Thyroid gland (tissue), 4 donors: ENCODE measurements around the gene ADCYAP1R1. TPM values are rescaled to one million over a fixed set of nuclear protein-coding genes. Genes with fewer than 3 reads are reported as not detected.

Source experiments
- DNase-seq, 2 donors: peaks; one replicate each; pipeline ENCODE4 v3.0.0-alpha.2; 2019
- H3K27ac ChIP-seq, 3 donors: fragments of 200-600 bp; sonication (generic); 1 replicate in 2 of 3; 2 replicates in 1 of 3; pipeline ENCODE4 v1.5.1; 2016 to 2019; ENCODE audit warnings: mild to moderate bottlenecking in 1 of 3, moderate library complexity in 1 of 3
- H3K27me3 ChIP-seq: fragments of 200-600 bp; sonication (generic); one replicate; pipeline ENCODE4 v1.5.1; 2019
- H3K36me3 ChIP-seq, 2 donors: fragments of 200-600 bp; sonication (generic); one replicate each; pipeline ENCODE4 v1.5.1; 2016 to 2019
- H3K4me1 ChIP-seq, 2 donors: fragments of 200-600 bp; sonication (generic); one replicate each; pipeline ENCODE4 v1.5.1; 2017 to 2019
- H3K4me3 ChIP-seq, 3 donors: fragments of 200-600 bp; sonication (generic); replicated peaks in 1 of 3; 1 replicate in 2 of 3; 2 replicates in 1 of 3; pipeline ENCODE4 v1.5.1; 2016; ENCODE audit warnings: mild to moderate bottlenecking in 1 of 3
- H3K9me3 ChIP-seq: fragments of 200-600 bp; sonication (generic); one replicate; pipeline ENCODE4 v1.5.1; 2017
- POLR2A ChIP-seq, 2 donors: fragments of 450-650 bp; IDR thresholded peaks; one replicate each; pipeline ENCODE4 v1.6.1; 2017; ENCODE audit warnings: antibody characterized with exemption in 2 of 2, mild to moderate bottlenecking in 2 of 2, moderate library complexity in 1 of 2
- whole genome bisulfite sequencing, 2 donors: methylation state at CpG; one replicate each; pipeline ENCODE4 v1.1.5; 2017; 5-methylcytosine and 5-hydroxymethylcytosine counted together
- intact Hi-C: fragments of 100-400 bp; cut with DNase I; formaldehyde crosslinking; loops from one replicate; pipeline ENCODE4 v1.15.1; 2023
- total RNA-seq, 4 donors: library from RNA; depleted of rRNA; stranded (reverse); fragments of >200 nt; gene quantifications; one replicate each; pipeline ENCODE4 v1.2.3, GENCODE V29; 2016
- TF ChIP-seq, protein P1 (sequence below), 6 experiments: fragments of 200-600 bp in 3 of 6; fragments of 450-650 bp in 3 of 6; sonication (generic) in 3 of 6; IDR thresholded peaks; one replicate each; pipeline ENCODE4 v1.5.1; 2016 to 2019; ENCODE audit warnings: antibody characterized with exemption in 6 of 6, mild to moderate bottlenecking in 2 of 6, inconsistent platforms in 1 of 6, moderate library complexity in 1 of 6

ADCYAP1R1 gene
- total RNA-seq, 4 donors from 2014 or later, result 0.27 to 4.6 (median 2.5) TPM

DNA sequence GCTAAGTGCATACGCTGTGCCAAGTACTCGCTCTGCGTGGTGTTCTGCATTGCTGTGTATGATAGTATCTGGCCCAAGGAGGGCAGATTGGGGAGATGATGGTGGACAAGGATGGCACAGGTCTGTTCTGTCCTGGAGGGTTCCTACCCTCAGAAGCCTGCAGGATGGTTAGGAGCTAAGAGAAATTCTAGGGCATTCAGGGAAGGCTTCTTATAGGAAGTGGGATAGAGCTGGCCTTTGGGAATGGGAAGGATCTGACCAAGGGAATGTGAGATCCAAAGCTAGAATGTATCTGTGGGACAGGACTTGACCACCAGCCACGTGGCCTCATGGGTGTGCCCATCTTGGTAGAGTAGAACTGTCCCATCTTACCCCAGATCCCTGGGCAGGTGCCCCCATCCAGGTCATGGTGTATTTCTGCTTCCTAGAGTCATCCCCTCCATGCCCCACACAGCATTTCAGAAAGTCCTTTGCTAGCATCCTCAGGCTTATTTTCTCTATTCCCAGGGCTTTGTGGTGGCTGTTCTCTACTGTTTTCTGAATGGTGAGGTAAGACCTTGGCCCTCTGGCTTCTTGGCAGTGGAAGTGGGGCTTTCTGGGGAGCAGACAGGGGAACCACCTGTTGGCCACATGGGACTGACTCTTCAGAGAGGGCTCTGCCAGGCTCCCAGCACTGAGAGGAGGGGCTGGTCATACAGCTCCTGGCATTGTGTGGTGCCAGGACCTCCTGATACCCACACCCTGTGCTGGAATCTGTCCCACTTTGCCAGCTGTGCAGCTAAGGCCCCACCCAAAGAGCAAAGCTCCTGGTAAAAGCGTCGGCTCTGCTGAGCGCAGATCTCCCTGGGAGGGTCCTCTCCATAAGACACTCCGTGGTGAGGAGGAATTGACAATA lies 52.5 kb downstream of the ADCYAP1R1 start:
- no peaks in the 10 kb centered on the region for H3K36me3 ChIP-seq
- no peak for TF ChIP-seq POLR2A (IDR thresholded peaks at IDR 0.05)
- TF ChIP-seq, protein P1, sequence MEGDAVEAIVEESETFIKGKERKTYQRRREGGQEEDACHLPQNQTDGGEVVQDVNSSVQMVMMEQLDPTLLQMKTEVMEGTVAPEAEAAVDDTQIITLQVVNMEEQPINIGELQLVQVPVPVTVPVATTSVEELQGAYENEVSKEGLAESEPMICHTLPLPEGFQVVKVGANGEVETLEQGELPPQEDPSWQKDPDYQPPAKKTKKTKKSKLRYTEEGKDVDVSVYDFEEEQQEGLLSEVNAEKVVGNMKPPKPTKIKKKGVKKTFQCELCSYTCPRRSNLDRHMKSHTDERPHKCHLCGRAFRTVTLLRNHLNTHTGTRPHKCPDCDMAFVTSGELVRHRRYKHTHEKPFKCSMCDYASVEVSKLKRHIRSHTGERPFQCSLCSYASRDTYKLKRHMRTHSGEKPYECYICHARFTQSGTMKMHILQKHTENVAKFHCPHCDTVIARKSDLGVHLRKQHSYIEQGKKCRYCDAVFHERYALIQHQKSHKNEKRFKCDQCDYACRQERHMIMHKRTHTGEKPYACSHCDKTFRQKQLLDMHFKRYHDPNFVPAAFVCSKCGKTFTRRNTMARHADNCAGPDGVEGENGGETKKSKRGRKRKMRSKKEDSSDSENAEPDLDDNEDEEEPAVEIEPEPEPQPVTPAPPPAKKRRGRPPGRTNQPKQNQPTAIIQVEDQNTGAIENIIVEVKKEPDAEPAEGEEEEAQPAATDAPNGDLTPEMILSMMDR (IDR thresholded peaks at IDR 0.05), result no peak
- DNase-seq, result no peak
- H3K27me3 ChIP-seq, result no peaks in the 10 kb centered on the region
- WGBS, 2 donors, result 82 to 95% methylated on average over 4 to 8 of the region's 8 CpGs
- no peak overlapping the region for H3K4me3 ChIP-seq
- intact Hi-C loops, result no loop called here
- H3K4me1 ChIP-seq, result no peaks in the 10 kb centered on the region
- no peaks in the 10 kb centered on the region for H3K9me3 ChIP-seq
- no peak overlapping the region for H3K27ac ChIP-seq

DNA sequence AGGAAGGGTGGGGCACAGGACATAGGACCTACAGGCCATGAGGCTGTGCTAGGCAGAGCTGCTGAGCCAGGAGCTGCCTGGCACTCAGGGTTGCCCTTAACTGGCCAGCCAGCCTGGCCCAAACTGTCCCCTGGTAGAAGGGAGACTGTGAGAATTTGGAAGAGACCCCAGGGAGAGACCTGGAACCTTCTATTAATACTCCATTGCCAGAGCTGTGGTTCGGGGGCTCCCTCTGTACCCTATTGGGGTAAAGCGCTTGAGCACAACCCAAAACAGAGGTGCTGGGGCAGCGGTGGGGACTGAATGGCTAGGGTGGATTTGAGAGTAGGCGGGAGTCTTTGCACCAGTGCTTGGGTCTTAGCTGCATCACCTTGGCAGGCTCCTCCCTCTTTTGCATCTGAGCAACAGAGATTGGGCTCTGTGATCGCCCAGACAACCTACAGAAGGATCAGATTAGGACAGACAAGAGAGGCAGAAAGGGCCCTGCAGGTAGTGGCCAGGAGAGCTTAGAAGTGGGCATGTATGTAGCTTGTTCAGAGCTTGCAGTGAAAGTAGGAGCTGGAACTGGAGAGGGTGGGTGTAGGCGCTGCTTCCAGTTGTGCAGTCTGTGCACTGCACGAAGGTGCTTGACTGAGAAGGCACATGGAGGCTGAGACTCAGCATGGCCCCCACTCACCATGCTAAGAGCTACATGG lies 53.3 kb downstream of the ADCYAP1R1 start:
- H3K9me3 ChIP-seq, result no peaks in the 10 kb centered on the region
- no peak for TF ChIP-seq POLR2A (IDR thresholded peaks at IDR 0.05)
- TF ChIP-seq, protein P1 (IDR thresholded peaks at IDR 0.05), result no peak
- H3K27me3 ChIP-seq, result no peaks in the 10 kb centered on the region
- no peak for DNase-seq
- H3K4me1 ChIP-seq, result no peaks in the 10 kb centered on the region
- 85 to 88% methylated on average over 7 of the region's 7 CpGs for WGBS, 2 donors
- H3K36me3 ChIP-seq, result no peaks in the 10 kb centered on the region
- intact Hi-C loops, result no loop called here
- no peak overlapping the region for H3K27ac ChIP-seq
- no peak overlapping the region for H3K4me3 ChIP-seq

DNA sequence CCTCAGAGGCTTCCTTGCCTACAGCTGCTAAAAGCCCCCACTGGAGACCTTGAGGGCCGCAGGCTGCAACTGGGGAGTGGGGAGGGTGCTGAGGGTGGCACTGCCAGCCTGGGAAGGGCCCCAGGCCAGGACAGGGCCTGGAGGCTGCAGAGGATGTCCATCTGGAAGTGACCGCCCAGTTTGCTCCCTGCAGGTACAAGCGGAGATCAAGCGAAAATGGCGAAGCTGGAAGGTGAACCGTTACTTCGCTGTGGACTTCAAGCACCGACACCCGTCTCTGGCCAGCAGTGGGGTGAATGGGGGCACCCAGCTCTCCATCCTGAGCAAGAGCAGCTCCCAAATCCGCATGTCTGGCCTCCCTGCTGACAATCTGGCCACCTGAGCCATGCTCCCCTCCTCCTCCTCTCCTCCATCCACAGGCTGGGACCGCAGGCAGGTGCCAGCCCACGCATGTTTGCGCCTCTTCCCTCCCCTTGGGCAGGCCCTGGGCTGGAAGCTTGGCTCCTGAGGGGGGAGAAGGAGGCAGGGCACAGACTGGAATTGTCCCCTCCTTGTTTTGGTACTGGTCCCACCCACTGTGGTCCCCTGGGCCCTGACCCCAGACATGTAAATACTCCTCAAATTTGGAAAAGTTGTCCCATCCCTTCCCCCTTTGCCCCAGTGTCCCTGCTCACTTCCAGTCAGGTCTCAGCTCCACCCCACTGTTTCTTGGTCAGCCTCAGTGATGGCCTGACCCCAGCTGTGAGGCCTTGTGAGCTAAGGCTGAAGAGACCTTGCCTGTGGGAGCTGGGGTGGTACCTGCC lies 54.4 kb downstream of the ADCYAP1R1 start:
- Histone ChIP-seq H3K27me3 (no peaks in the 10 kb centered on the region), H3K27ac (no peak overlapping the region), H3K4me1 (no peaks in the 10 kb centered on the region), H3K9me3 (no peaks in the 10 kb centered on the region), H3K4me3 (no peak overlapping the region), H3K36me3 (no peaks in the 10 kb centered on the region)
- TF ChIP-seq, protein P1 (IDR thresholded peaks at IDR 0.05), result no peak
- no peak for TF ChIP-seq POLR2A (IDR thresholded peaks at IDR 0.05)
- 88% methylated on average over 12 to 13 of the region's 13 CpGs for WGBS, 2 donors
- intact Hi-C loops, result no loop called here
- DNase-seq, result no peak

DNA sequence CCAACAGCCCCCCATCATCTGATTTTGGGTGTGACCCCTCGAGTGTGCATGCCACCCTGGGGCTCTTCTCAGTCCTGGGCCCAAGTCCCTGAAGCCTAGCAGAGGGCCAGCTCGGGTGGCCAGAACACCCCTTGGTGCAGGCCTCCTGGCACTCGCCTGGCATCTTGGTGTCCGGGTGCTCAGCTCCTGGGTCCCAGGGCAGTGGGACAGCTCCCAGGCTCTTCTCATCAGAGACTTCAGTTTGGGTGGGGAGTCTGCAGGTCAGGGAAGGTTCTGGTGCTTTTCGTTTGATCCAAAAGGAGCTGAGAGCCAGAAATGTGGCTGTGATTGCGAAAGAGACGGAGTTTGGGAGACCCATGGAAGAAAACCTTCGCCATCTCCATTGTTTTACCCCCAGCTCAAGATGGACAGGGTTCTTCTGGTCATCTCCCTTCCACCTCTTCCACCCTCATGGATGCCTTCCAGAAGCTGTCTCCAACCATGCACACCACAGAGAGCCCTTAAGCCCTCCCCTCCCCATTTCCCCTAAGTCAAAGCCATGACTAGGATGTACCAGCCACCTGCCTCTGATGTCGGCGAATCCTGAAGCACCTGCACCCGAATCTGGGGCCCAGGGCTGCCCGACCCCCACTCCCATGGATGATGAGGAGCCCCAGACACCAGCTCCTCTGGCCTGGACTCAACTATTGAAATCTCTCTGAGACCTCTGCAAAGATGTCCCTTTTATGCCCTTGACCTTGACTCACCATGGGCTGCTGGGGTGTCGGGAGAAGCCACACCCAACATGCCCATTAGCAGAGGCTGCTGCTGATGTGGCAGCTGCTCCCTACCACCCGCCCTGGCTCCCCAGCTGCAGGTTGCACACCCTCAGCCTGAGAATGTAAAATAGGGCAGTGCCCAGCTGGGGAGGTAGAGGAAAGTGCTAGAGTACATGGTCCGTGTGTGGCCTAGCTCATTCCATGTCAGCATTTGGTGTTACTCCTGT lies 55.3 kb downstream of the ADCYAP1R1 start:
- Histone ChIP-seq H3K27ac (no peak overlapping the region), H3K27me3 (no peaks in the 10 kb centered on the region), H3K36me3 (no peaks in the 10 kb centered on the region), H3K4me1 (no peaks in the 10 kb centered on the region), H3K4me3 (no peak overlapping the region), H3K9me3 (no peaks in the 10 kb centered on the region)
- no peak for DNase-seq
- intact Hi-C loops, result no loop called here
- WGBS, 2 donors, result 88 to 92% methylated on average over 13 to 15 of the region's 15 CpGs
- TF ChIP-seq, protein P1 (IDR thresholded peaks at IDR 0.05), result no peak
- TF ChIP-seq POLR2A (IDR thresholded peaks at IDR 0.05), result no peak
